HG02798 (cell line): ENCODE data around the gene NKX2-3.

ENCODE experiments used
- ATAC-seq: cut with Tn5 transposase; IDR thresholded peaks from one replicate; pipeline ENCODE4 v1.9.1; 2021; ENCODE audit warnings: mild to moderate bottlenecking; ENCODE audit not compliant: unreplicated experiment, poor library complexity

The NKX2-3 gene

GRCh38 chr10:99569253-99569939, 36.7 kb downstream of the NKX2-3 start:
- ATAC-seq, result no peak

- no peak for ATAC-seq
Measured at GRCh38 chr10:99569961-99570360, 37.2 kb downstream of the NKX2-3 start.

GRCh38 chr10:99571816-99572215, 39.1 kb downstream of the NKX2-3 start:
- no peak for ATAC-seq

GRCh38 chr10:99573790-99574189, 41.0 kb downstream of the NKX2-3 start:
- ATAC-seq, result no peak

GRCh38 chr10:99579971-99580370, 47.2 kb downstream of the NKX2-3 start:
- no peak for ATAC-seq

GRCh38 chr10:99582255-99582770, 49.6 kb downstream of the NKX2-3 start:
- no peak for ATAC-seq

- no peak for ATAC-seq
Measured at GRCh38 chr10:99583687-99584086, 50.9 kb downstream of the NKX2-3 start.
